Activated T-cell treated with anti-CD3 and anti-CD28 coated beads, Interleukin-2, amount 50 U/mL, for 4 hours (primary cell): ENCODE data around the gene ORC4. TPM values are rescaled to one million over a fixed set of nuclear protein-coding genes. Genes with fewer than 3 reads are reported as not detected.

Source experiments
- ATAC-seq, 2 donors: fragments of 200-7000 bp; cut with Tn5 transposase; one replicate each; pipeline ENCODE4 v1.10.0; 2021
- DNase-seq: peaks from one replicate; pipeline ENCODE4 v3.0.0-alpha.2; 2020
- H3K27me3 Mint-ChIP-seq: one replicate; pipeline ENCODE4 v1.8.0; 2021; ENCODE audit warnings: low read depth, mixed read lengths
- H3K36me3 Mint-ChIP-seq: one replicate; pipeline ENCODE4 v1.8.0; 2022; ENCODE audit warnings: mixed read lengths; ENCODE audit not compliant: insufficient read depth
- H3K4me1 Mint-ChIP-seq: one replicate; pipeline ENCODE4 v1.8.0; 2021; ENCODE audit warnings: low read depth, mixed read lengths
- H3K4me3 Mint-ChIP-seq: one replicate; pipeline ENCODE4 v1.8.0; 2021; ENCODE audit warnings: mild to moderate bottlenecking, moderate library complexity, mixed read lengths
- H3K9me3 Mint-ChIP-seq: one replicate; pipeline ENCODE4 v1.8.0; 2021; ENCODE audit warnings: mixed read lengths
- total RNA-seq, 3 donors: library from RNA; stranded (reverse); gene quantifications; one replicate each; pipeline ENCODE4 v1.2.1, GENCODE V29; 2021

Gene ORC4
- total RNA-seq, 3 donors from 2014 or later, result 29.3 to 29.9 (median 29.6) TPM

GRCh38 chr2:147933931-147934330 lies 86.6 kb downstream of the ORC4 start:
- no peaks in the 10 kb centered on the region for H3K4me1 Mint-ChIP-seq
- H3K9me3 Mint-ChIP-seq, result no peaks in the 10 kb centered on the region
- H3K27me3 Mint-ChIP-seq, result no peaks in the 10 kb centered on the region
- DNase-seq (no peak), ATAC-seq (no peak)
- H3K36me3 Mint-ChIP-seq, result peaks cover 29% of the 10 kb centered on the region
- no peak overlapping the region for H3K4me3 Mint-ChIP-seq

- Mint-ChIP-seq H3K4me3 (no peak overlapping the region), H3K36me3 (peaks cover 15% of the 10 kb centered on the region), H3K4me1 (peaks cover 14% of the 10 kb centered on the region), H3K9me3 (no peaks in the 10 kb centered on the region), H3K27me3 (no peaks in the 10 kb centered on the region)
- ATAC-seq, result no peak
- DNase-seq, result no peak
These were observed 93.4 kb downstream of the ORC4 start for GRCh38 chr2:147927053-147927588.

- ATAC-seq (no peak), DNase-seq (no peak)
- Mint-ChIP-seq H3K4me3 (no peak overlapping the region), H3K27me3 (no peaks in the 10 kb centered on the region), H3K4me1 (peaks cover 14% of the 10 kb centered on the region), H3K36me3 (peaks cover 19% of the 10 kb centered on the region), H3K9me3 (no peaks in the 10 kb centered on the region)
These were observed 94.7 kb downstream of the ORC4 start for GRCh38 chr2:147925886-147926285.

GRCh38 chr2:147924647-147925046 lies 95.9 kb downstream of the ORC4 start:
- DNase-seq (no peak), ATAC-seq (no peak)
- Mint-ChIP-seq H3K9me3 (no peaks in the 10 kb centered on the region), H3K4me3 (no peak overlapping the region), H3K36me3 (peaks cover 17% of the 10 kb centered on the region), H3K27me3 (no peaks in the 10 kb centered on the region), H3K4me1 (peaks cover 14% of the 10 kb centered on the region)

GRCh38 chr2:147923846-147924245 lies 96.7 kb downstream of the ORC4 start:
- no peak for DNase-seq
- peaks cover 14% of the 10 kb centered on the region for H3K4me1 Mint-ChIP-seq
- H3K27me3 Mint-ChIP-seq, result no peaks in the 10 kb centered on the region
- no peak for ATAC-seq
- no peaks in the 10 kb centered on the region for H3K9me3 Mint-ChIP-seq
- no peak overlapping the region for H3K4me3 Mint-ChIP-seq
- peaks cover 19% of the 10 kb centered on the region for H3K36me3 Mint-ChIP-seq

GRCh38 chr2:147917161-147917560 lies 103.4 kb downstream of the ORC4 start:
- no peak overlapping the region for H3K4me3 Mint-ChIP-seq
- H3K27me3 Mint-ChIP-seq, result no peaks in the 10 kb centered on the region
- H3K9me3 Mint-ChIP-seq, result no peaks in the 10 kb centered on the region
- no peaks in the 10 kb centered on the region for H3K4me1 Mint-ChIP-seq
- ATAC-seq (no peak), DNase-seq (no peak)
- peaks cover 16% of the 10 kb centered on the region for H3K36me3 Mint-ChIP-seq

GRCh38 chr2:147916723-147917122 lies 103.8 kb downstream of the ORC4 start:
- no peaks in the 10 kb centered on the region for H3K9me3 Mint-ChIP-seq
- H3K4me3 Mint-ChIP-seq, result no peak overlapping the region
- no peaks in the 10 kb centered on the region for H3K27me3 Mint-ChIP-seq

GRCh38 chr2:147916067-147916466 lies 104.5 kb downstream of the ORC4 start:
- no peak for ATAC-seq
- Mint-ChIP-seq H3K27me3 (no peaks in the 10 kb centered on the region), H3K4me3 (no peak overlapping the region)

More at GRCh38 chr2:147916723-147917122, 103.8 kb downstream of the ORC4 start:
- no peak for DNase-seq
- no peaks in the 10 kb centered on the region for H3K4me1 Mint-ChIP-seq
- no peak for ATAC-seq
- H3K36me3 Mint-ChIP-seq, result peaks cover 15% of the 10 kb centered on the region

GRCh38 chr2:147913701-147914480 lies 106.6 kb downstream of the ORC4 start:
- no peak for DNase-seq
- H3K36me3 Mint-ChIP-seq, result peaks cover 3% of the 10 kb centered on the region
- no peaks in the 10 kb centered on the region for H3K9me3 Mint-ChIP-seq
- no peak overlapping the region for H3K4me3 Mint-ChIP-seq
- no peak for ATAC-seq
- H3K27me3 Mint-ChIP-seq, result no peaks in the 10 kb centered on the region
- peaks cover 11% of the 10 kb centered on the region for H3K4me1 Mint-ChIP-seq

More at GRCh38 chr2:147916067-147916466, 104.5 kb downstream of the ORC4 start:
- no peaks in the 10 kb centered on the region for H3K9me3 Mint-ChIP-seq
- no peak for DNase-seq
- peaks cover 11% of the 10 kb centered on the region for H3K36me3 Mint-ChIP-seq
- H3K4me1 Mint-ChIP-seq, result no peaks in the 10 kb centered on the region

GRCh38 chr2:147910990-147911473 lies 109.5 kb downstream of the ORC4 start:
- Mint-ChIP-seq H3K4me1 (peaks cover 11% of the 10 kb centered on the region), H3K9me3 (no peaks in the 10 kb centered on the region), H3K4me3 (no peak overlapping the region), H3K27me3 (no peaks in the 10 kb centered on the region), H3K36me3 (peaks cover 4% of the 10 kb centered on the region)
- DNase-seq (peak; percentile 6), ATAC-seq (no peak)

GRCh38 chr2:147909178-147909577 lies 111.4 kb downstream of the ORC4 start:
- no peak for ATAC-seq
- H3K4me1 Mint-ChIP-seq, result peaks cover 11% of the 10 kb centered on the region
- no peak overlapping the region for H3K4me3 Mint-ChIP-seq
- H3K9me3 Mint-ChIP-seq, result no peaks in the 10 kb centered on the region
- peaks cover 4% of the 10 kb centered on the region for H3K36me3 Mint-ChIP-seq
- H3K27me3 Mint-ChIP-seq, result no peaks in the 10 kb centered on the region
- no peak for DNase-seq

GRCh38 chr2:147904051-147904450 lies 116.5 kb downstream of the ORC4 start:
- DNase-seq, result no peak
- Mint-ChIP-seq H3K4me3 (no peak overlapping the region), H3K27me3 (no peaks in the 10 kb centered on the region), H3K9me3 (no peaks in the 10 kb centered on the region), H3K4me1 (peaks cover 8% of the 10 kb centered on the region), H3K36me3 (peaks cover 23% of the 10 kb centered on the region)
- ATAC-seq, result no peak

GRCh38 chr2:147888680-147889079 lies 131.9 kb downstream of the ORC4 start:
- no peak for ATAC-seq
- Mint-ChIP-seq H3K4me3 (no peak overlapping the region), H3K4me1 (peaks cover 36% of the 10 kb centered on the region)

GRCh38 chr2:147886136-147886535 lies 134.4 kb downstream of the ORC4 start:
- Mint-ChIP-seq H3K9me3 (no peaks in the 10 kb centered on the region), H3K27me3 (no peaks in the 10 kb centered on the region), H3K36me3 (no peaks in the 10 kb centered on the region), H3K4me3 (no peak overlapping the region), H3K4me1 (peaks cover 37% of the 10 kb centered on the region)
- ATAC-seq (no peak), DNase-seq (no peak)

More at GRCh38 chr2:147888680-147889079, 131.9 kb downstream of the ORC4 start:
- Mint-ChIP-seq H3K9me3 (no peaks in the 10 kb centered on the region), H3K36me3 (no peaks in the 10 kb centered on the region), H3K27me3 (no peaks in the 10 kb centered on the region)
- no peak for DNase-seq

- H3K4me3 Mint-ChIP-seq, result no peak overlapping the region
- H3K36me3 Mint-ChIP-seq, result no peaks in the 10 kb centered on the region
- H3K27me3 Mint-ChIP-seq, result no peaks in the 10 kb centered on the region
- H3K9me3 Mint-ChIP-seq, result no peaks in the 10 kb centered on the region
- peaks cover 42% of the 10 kb centered on the region for H3K4me1 Mint-ChIP-seq
- peak in 1 of 2 donors; percentile 28 for ATAC-seq
- no peak for DNase-seq
These were observed 135.7 kb downstream of the ORC4 start for GRCh38 chr2:147884830-147885229.
